T-cell (primary cell): Measurements from ENCODE around the gene UBL5. TPM values are rescaled to one million over a fixed set of nuclear protein-coding genes. Genes with fewer than 3 reads are reported as not detected.
A peak's percentile ranks its signal among the peaks of the same experiment; 100 is the strongest.

Source experiments
- ATAC-seq, 4 experiments: fragments of 200-7000 bp in 3 of 4; fragments of 150-1000 bp in 1 of 4; cut with Tn5 transposase; replicated peaks in 1 of 4; 1 replicate in 3 of 4; 2 replicates in 1 of 4; pipeline ENCODE4 v1.10.0; 2021; ENCODE audit warnings: moderate library complexity in 3 of 4, mild to moderate bottlenecking in 2 of 4, moderate number of reproducible peaks in 1 of 4
- CTCF ChIA-PET, 2 donors: fragments of 300-600 bp; sonication (Branson Sonifier 250); formaldehyde crosslinking; loops; one replicate each; lab custom pipeline; 2022; ENCODE audit warnings: antibody characterized with exemption in 2 of 2; lab: Charles Lee
- POLR2A ChIA-PET, 2 donors: fragments of 300-600 bp; sonication (Branson Sonifier 250); formaldehyde crosslinking; loops; one replicate each; lab custom pipeline; 2022; ENCODE audit warnings: antibody characterized with exemption in 2 of 2; lab: Charles Lee
- DNase-seq, 35 experiments: peaks; one replicate each; pipeline versions ENCODE4 v3.0.0 to v3.0.0-alpha.2; 2013 to 2023
- H3K27ac ChIP-seq: one replicate; pipeline ENCODE4 v1.5.1; 2013; ENCODE audit warnings: low read length
- H3K27me3 ChIP-seq, 2 experiments: replicated peaks in 1 of 2; 1 replicate in 1 of 2; 2 replicates in 1 of 2; pipeline versions ENCODE4 v1.6.1 to v1.7.0; 2013; ENCODE audit warnings: low read length in 1 of 2, mixed read lengths in 1 of 2; ENCODE audit not compliant: control insufficient read depth in 2 of 2, insufficient read depth in 2 of 2; ENCODE audit errors: extremely low read depth in 1 of 2
- H3K36me3 ChIP-seq, 2 donors: 1 replicate in 1 of 2; 2 replicates in 1 of 2; pipeline versions ENCODE4 v1.6.1 to v1.7.0; 2013; ENCODE audit warnings: low read length in 1 of 2; ENCODE audit not compliant: control insufficient read depth in 2 of 2, insufficient read depth in 1 of 2; ENCODE audit errors: extremely low read depth in 1 of 2
- H3K4me1 ChIP-seq, 2 experiments: 1 replicate in 1 of 2; 2 replicates in 1 of 2; pipeline versions ENCODE4 v1.6.1 to v1.7.0; 2013; ENCODE audit warnings: low read length in 2 of 2, mixed read lengths in 1 of 2; ENCODE audit not compliant: insufficient read depth in 2 of 2, control insufficient read depth in 1 of 2; ENCODE audit errors: extremely low read depth in 1 of 2
- H3K4me3 ChIP-seq, 2 donors: 1 replicate in 1 of 2; 2 replicates in 1 of 2; pipeline versions ENCODE4 v1.5.1 to v1.7.0; 2013; ENCODE audit warnings: mild to moderate bottlenecking in 2 of 2, low read length in 1 of 2, moderate library complexity in 1 of 2; ENCODE audit not compliant: control insufficient read depth in 1 of 2; ENCODE audit errors: extremely low read depth in 1 of 2
- H3K9me3 ChIP-seq: 2 replicates; pipeline ENCODE4 v1.7.0; 2013
- H3K27ac Mint-ChIP-seq, 2 donors: one replicate each; pipeline ENCODE4 v1.8.0; 2020 to 2021; ENCODE audit warnings: mild to moderate bottlenecking in 2 of 2, mixed read lengths in 2 of 2
- H3K27me3 Mint-ChIP-seq, 2 donors: one replicate each; pipeline ENCODE4 v1.8.0; 2021 to 2022; ENCODE audit warnings: mixed read lengths in 2 of 2
- H3K36me3 Mint-ChIP-seq: one replicate; pipeline ENCODE4 v1.8.0; 2021; ENCODE audit warnings: mixed read lengths
- H3K4me1 Mint-ChIP-seq, 3 donors: one replicate each; pipeline ENCODE4 v1.8.0; 2020 to 2022; ENCODE audit warnings: mixed read lengths in 3 of 3, mild to moderate bottlenecking in 1 of 3
- H3K4me3 Mint-ChIP-seq, 3 donors: one replicate each; pipeline ENCODE4 v1.8.0; 2020 to 2022; ENCODE audit warnings: mild to moderate bottlenecking in 3 of 3, mixed read lengths in 3 of 3, moderate library complexity in 3 of 3
- H3K9me3 Mint-ChIP-seq, 3 donors: one replicate each; pipeline ENCODE4 v1.8.0; 2020 to 2022; ENCODE audit warnings: mixed read lengths in 3 of 3
- WGBS: methylation state at CpG from one replicate; pipeline ENCODE4 v1.1.5; 2013; ENCODE audit warnings: missing lambda C conversion rate; ENCODE audit not compliant: insufficient coverage; 5-methylcytosine and 5-hydroxymethylcytosine counted together
- total RNA-seq, 35 experiments: library from RNA in 6 of 35; stranded (reverse) in 6 of 35; fragments of 120-200 nt in 1 of 35; gene quantifications; one replicate each; pipeline versions ENCODE4 v1.2.1 to v1.2.4 and lab custom pipeline; 2013 to 2026

Gene UBL5
- total RNA-seq, 5 donors from 2014 or later (not counting 1 experiment from before 2014, with no cell fraction given): 205 to 228 (median 215) TPM

- Mint-ChIP-seq H3K9me3 (no peaks in the 10 kb centered on the region), H3K27ac (peak overlapping the region in 1 of 2 donors; percentile 55), H3K36me3 (no peaks in the 10 kb centered on the region), H3K27me3 (no peaks in the 10 kb centered on the region), H3K4me3 (no peak overlapping the region), H3K4me1 (peaks cover 15 to 19% (median 18%) of the 10 kb centered on the region in 3 donors)
- ChIA-PET POLR2A (interaction anchor here in 1 of 2 donors (0.7 kb wide), 1 partner anchor 16 kb away, joined by 5 read pairs; no protein-coding TSS in a partner anchor), CTCF (interaction anchor here in 1 of 2 donors (0.6 to 0.7 kb wide), 2 partner anchors 131 to 169 kb away, joined by 3 to 6 read pairs; no protein-coding TSS in a partner anchor)
- Histone ChIP-seq H3K9me3 (no peaks in the 10 kb centered on the region), H3K4me3 (no peak overlapping the region), H3K4me1 (peaks cover 6 to 24% of the 10 kb centered on the region in 2 experiments), H3K36me3 (peaks cover 0 to 6% of the 10 kb centered on the region in 2 donors), H3K27me3 (no peaks in the 10 kb centered on the region), H3K27ac (no peak overlapping the region)
- DNase-seq: no peak
- ATAC-seq: no peak
- WGBS: 91% methylated on average over 8 of the region's 10 CpGs
Observed at GRCh38 chr19:9801976-9802375, 25.7 kb upstream of the UBL5 start.

- Mint-ChIP-seq H3K27ac (peak overlapping the region; percentile 83 to 92), H3K27me3 (no peaks in the 10 kb centered on the region), H3K4me1 (peaks cover 28 to 39% (median 34%) of the 10 kb centered on the region in 3 donors), H3K36me3 (peaks cover 13% of the 10 kb centered on the region), H3K4me3 (no peak overlapping the region), H3K9me3 (no peaks in the 10 kb centered on the region)
- WGBS: no CpG with 5 or more reads among the region's 3 CpGs
- ATAC-seq: no peak
- ChIA-PET POLR2A (interaction anchor here in 1 of 2 donors (0.6 kb wide), 1 partner anchor 101 kb away, joined by 6 read pairs; no protein-coding TSS in a partner anchor), CTCF (no interaction called here)
- Histone ChIP-seq H3K4me3 (no peak overlapping the region), H3K4me1 (peaks cover 13 to 55% of the 10 kb centered on the region in 2 experiments), H3K36me3 (peaks cover 0 to 25% of the 10 kb centered on the region in 2 donors), H3K27me3 (no peaks in the 10 kb centered on the region), H3K27ac (peak overlapping the region; percentile 70), H3K9me3 (no peaks in the 10 kb centered on the region)
- DNase-seq: no peak
Observed at GRCh38 chr19:9806803-9807202, 20.9 kb upstream of the UBL5 start.

- Histone ChIP-seq H3K27me3 (no peaks in the 10 kb centered on the region), H3K4me1 (peaks cover 13 to 56% of the 10 kb centered on the region in 2 experiments), H3K27ac (peak overlapping the region; percentile 70), H3K36me3 (peaks cover 0 to 30% of the 10 kb centered on the region in 2 donors), H3K9me3 (no peaks in the 10 kb centered on the region), H3K4me3 (no peak overlapping the region)
- peak; percentile 80 to 96 (median 91) for ATAC-seq
- peak in 32 of 35 experiments; percentile 18 to 66 (median 41) for DNase-seq
- Mint-ChIP-seq H3K4me1 (peaks cover 31 to 40% (median 39%) of the 10 kb centered on the region in 3 donors), H3K27ac (peak overlapping the region; percentile 83 to 92), H3K4me3 (peak overlapping the region in 2 of 3 donors; percentile 2 to 65), H3K36me3 (peaks cover 17% of the 10 kb centered on the region), H3K27me3 (no peaks in the 10 kb centered on the region), H3K9me3 (no peaks in the 10 kb centered on the region)
- whole genome bisulfite sequencing: 13% methylated on average over 9 of the region's 11 CpGs
- ChIA-PET CTCF (interaction anchor here in 1 of 2 donors (1.4 kb wide), 1 partner anchor 10 kb away, joined by 7 read pairs; no protein-coding TSS in a partner anchor), POLR2A (interaction anchor here (0.6 kb wide), 2 partner anchors 23 to 37 kb away, joined by 3 read pairs; no protein-coding TSS in a partner anchor)
Observed at GRCh38 chr19:9808855-9809824, 18.6 kb upstream of the UBL5 start.

GRCh38 chr19:9811139-9811538 is 16.6 kb upstream of the UBL5 start:
- no peak overlapping the region for H3K4me3 Mint-ChIP-seq
- H3K9me3 Mint-ChIP-seq: no peaks in the 10 kb centered on the region
- no peak overlapping the region for H3K4me3 ChIP-seq
- peaks cover 0 to 29% of the 10 kb centered on the region in 2 donors for H3K36me3 ChIP-seq
- POLR2A ChIA-PET: no interaction called here
- peaks cover 26% of the 10 kb centered on the region for H3K36me3 Mint-ChIP-seq
- ATAC-seq (no peak), DNase-seq (no peak)
- H3K4me1 ChIP-seq: peaks cover 13 to 53% of the 10 kb centered on the region in 2 experiments
- WGBS: 98% methylated on average over 21 of the region's 21 CpGs
- no peak overlapping the region for H3K27ac ChIP-seq
- no peaks in the 10 kb centered on the region for H3K27me3 Mint-ChIP-seq
- H3K4me1 Mint-ChIP-seq: peaks cover 34 to 42% (median 40%) of the 10 kb centered on the region in 3 donors
- H3K27ac Mint-ChIP-seq: no peak overlapping the region
- H3K27me3 ChIP-seq: no peaks in the 10 kb centered on the region
- CTCF ChIA-PET: interaction anchor here in 1 of 2 donors (0.6 kb wide), 1 partner anchor 10 kb away, joined by 4 read pairs; no protein-coding TSS in a partner anchor
- H3K9me3 ChIP-seq: no peaks in the 10 kb centered on the region

GRCh38 chr19:9818175-9818733 is 9.5 kb upstream of the UBL5 start:
- DNase-seq (peak in 2 of 35 experiments; percentile 9 to 26), ATAC-seq (no peak)
- Histone ChIP-seq H3K4me3 (peak overlapping the region; percentile 99 to 100), H3K36me3 (peaks cover 0 to 4% of the 10 kb centered on the region in 2 donors), H3K27me3 (no peaks in the 10 kb centered on the region), H3K27ac (peak overlapping the region; percentile 100), H3K4me1 (peaks cover 9 to 27% of the 10 kb centered on the region in 2 experiments), H3K9me3 (no peaks in the 10 kb centered on the region)
- H3K27ac Mint-ChIP-seq: peak overlapping the region; percentile 92 to 95
- CTCF ChIA-PET: interaction anchor here (0.7 kb wide), 2 partner anchors 38 to 612 kb away, joined by 6 to 7 read pairs; no protein-coding TSS in a partner anchor
- no peaks in the 10 kb centered on the region for H3K27me3 Mint-ChIP-seq
- POLR2A ChIA-PET: interaction anchor here (0.6 kb wide), 3 partner anchors 16 to 235 kb away, joined by 3 to 5 read pairs (median 4); no protein-coding TSS in a partner anchor
- peak overlapping the region; percentile 88 to 91 (median 89) for H3K4me3 Mint-ChIP-seq
- H3K36me3 Mint-ChIP-seq: peaks cover 22% of the 10 kb centered on the region
- peaks cover 33 to 37% (median 36%) of the 10 kb centered on the region in 3 donors for H3K4me1 Mint-ChIP-seq
- H3K9me3 Mint-ChIP-seq: no peaks in the 10 kb centered on the region
- 1% methylated on average over 37 of the region's 39 CpGs for WGBS
